ENCODE results near the gene NAP1L4.

The NAP1L4 gene

GRCh38 chr11:2927121-2927800, 64.9 kb downstream of the NAP1L4 start:
- DNase-seq (ENCODE audit: low read depth), result no peak
- no peak for TF ChIP-seq CTCF (conservative IDR thresholded peaks at IDR 0.05; ENCODE audit: low read depth, low read length)
- peak overlapping the region; percentile 81 for H3K4me3 ChIP-seq (ENCODE audit: low read depth, low read length)

- peak overlapping the region; percentile 3 for H3K4me3 ChIP-seq (ENCODE audit: low read depth, low read length)
- no peak for TF ChIP-seq CTCF (conservative IDR thresholded peaks at IDR 0.05; ENCODE audit: low read depth, low read length)
Observed at GRCh38 chr11:2926611-2927051, 65.5 kb downstream of the NAP1L4 start.

GRCh38 chr11:2924821-2925675, 67.1 kb downstream of the NAP1L4 start:
- no peak for TF ChIP-seq CTCF (conservative IDR thresholded peaks at IDR 0.05; ENCODE audit: low read depth, low read length)
- no peak for DNase-seq (ENCODE audit: low read depth)
- no peak overlapping the region for H3K4me3 ChIP-seq (ENCODE audit: low read depth, low read length)

More at GRCh38 chr11:2926611-2927051, 65.5 kb downstream of the NAP1L4 start:
- DNase-seq (ENCODE audit: low read depth), result no peak

GRCh38 chr11:2924381-2924780, 67.7 kb downstream of the NAP1L4 start:
- DNase-seq (ENCODE audit: low read depth), result no peak
- no peak overlapping the region for H3K4me3 ChIP-seq (ENCODE audit: low read depth, low read length)
- TF ChIP-seq CTCF (conservative IDR thresholded peaks at IDR 0.05; ENCODE audit: low read depth, low read length), result no peak

GRCh38 chr11:2923446-2924375, 68.4 kb downstream of the NAP1L4 start:
- no peak for DNase-seq (ENCODE audit: low read depth)
- H3K4me3 ChIP-seq (ENCODE audit: low read depth, low read length), result no peak overlapping the region
- TF ChIP-seq CTCF (conservative IDR thresholded peaks at IDR 0.05; ENCODE audit: low read depth, low read length), result no peak

- no peak for TF ChIP-seq CTCF (conservative IDR thresholded peaks at IDR 0.05; ENCODE audit: low read depth, low read length)
- no peak overlapping the region for H3K4me3 ChIP-seq (ENCODE audit: low read depth, low read length)
- DNase-seq (ENCODE audit: low read depth), result no peak
Observed at GRCh38 chr11:2922655-2923054, 69.5 kb downstream of the NAP1L4 start.
